Heart left ventricle (tissue), 13 donors: ENCODE results near the gene FKBP5.

Source experiments
- CTCF ChIP-seq, 12 donors: fragments of 200-600 bp; sonication (generic) in 4 of 12; IDR thresholded peaks; one replicate each; pipeline versions ENCODE4 v1.5.0 to v1.8.0; 2018 to 2022; ENCODE audit warnings: antibody characterized with exemption in 12 of 12, mild to moderate bottlenecking in 5 of 12
- POLR2A ChIP-seq, 2 donors: fragments of 450-650 bp; IDR thresholded peaks; one replicate each; pipeline ENCODE4 v1.6.1; 2017; ENCODE audit warnings: antibody characterized with exemption in 2 of 2, mild to moderate bottlenecking in 2 of 2, moderate library complexity in 2 of 2
- donor health status: ischemic (EF 13 %, LVEDD 7.1; RV severe dilation, severe dysfunction).
- donor health status: DM: no; HTN: yes; CAD: no.
- donor health status: DM: no; HTN: no; CAD: no.
- donor health status: ischemic (EF 25% LVEDD 6.9; RV normal size, moderate dysfunction).
- donor health status: ischemic (EF 25% LVEDD 5.7; RV mildly dilated, moderate dysfunction).
- donor health status: ischemic (EF 35%, LVEDD 5.7; RV mildly dilated, moderate dysfunction).
- donor health status: nonischemic (EF 11% LVEDD 7.7; RV severe dilation, severe dysfunction).
- donor health status: DM: yes; HTN: yes; CAD: no.
- donor health status: PGD.
- donor health status: ischemic (EF 29% LVEDD 5.4; RV normal size, mild dysfunction).
- donor health status: nonischemic (EF 23%, LVEDD 6.1; RV moderate dilation, normal function).

GRCh38 chr6:35553315-35553714, 135.4 kb downstream of the FKBP5 start:
- no peak for TF ChIP-seq CTCF (IDR thresholded peaks at IDR 0.05)
- TF ChIP-seq POLR2A (IDR thresholded peaks at IDR 0.05): no peak
